Measurements from ENCODE around the gene RAPGEF6.

Gene RAPGEF6

DNA sequence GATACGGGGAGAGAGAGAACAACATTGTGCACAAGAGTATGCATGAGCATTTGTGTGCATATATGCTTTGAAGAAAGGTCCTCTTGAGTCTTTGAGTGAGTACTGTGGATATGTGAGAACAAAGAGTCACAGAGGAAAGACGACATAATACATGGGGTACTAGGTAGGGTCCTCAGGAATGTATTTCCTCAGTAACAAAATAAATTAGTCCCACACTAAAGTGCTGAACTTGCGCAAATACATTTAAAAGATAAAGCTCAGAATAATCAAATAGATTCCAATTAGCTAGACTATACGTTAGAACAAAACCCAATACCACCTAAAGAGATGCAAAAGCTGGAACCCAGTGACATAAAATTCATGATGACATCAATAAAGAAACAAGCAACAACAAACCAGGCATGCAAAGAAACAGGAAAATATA is 70.8 kb downstream of the RAPGEF6 start:
- no peak overlapping the region for H3K27ac ChIP-seq
- no peak for DNase-seq

DNA sequence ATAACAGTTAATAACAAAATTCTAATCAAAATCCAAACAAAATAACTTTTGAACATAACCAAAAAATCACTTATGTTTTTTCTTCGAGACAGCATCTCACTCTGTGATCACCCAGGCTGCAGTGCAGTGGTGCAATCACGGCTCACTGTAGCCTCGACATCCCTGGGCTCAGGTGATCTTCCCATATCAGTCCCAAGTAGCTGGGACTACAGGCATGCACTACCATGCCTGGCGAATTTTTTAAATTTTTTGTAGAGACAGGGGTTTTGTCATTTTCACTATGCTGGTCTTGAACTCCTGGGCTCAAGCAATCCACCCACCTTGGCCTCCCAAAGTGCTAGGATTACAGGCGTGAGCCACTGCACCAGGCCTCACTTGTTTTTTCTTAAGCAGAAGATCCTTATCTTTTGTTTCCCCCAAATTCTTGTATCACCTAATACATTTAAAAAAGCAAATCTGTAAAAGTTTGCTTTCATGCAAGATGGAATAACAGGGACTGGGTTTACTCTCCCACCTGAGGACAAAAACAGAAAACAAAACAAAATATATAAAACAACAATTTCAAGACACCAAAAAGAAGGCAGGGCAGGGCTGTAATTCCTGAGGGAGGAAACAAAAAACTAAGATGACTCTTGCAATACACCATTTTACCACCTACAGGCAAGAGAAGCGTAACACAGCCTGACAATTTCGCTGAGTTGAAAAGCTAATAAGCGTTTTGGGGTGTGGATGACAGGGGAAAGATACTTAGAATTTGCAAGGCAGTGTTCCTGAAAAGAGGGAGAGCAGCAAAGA is 71.4 kb downstream of the RAPGEF6 start:
- H3K27ac ChIP-seq, result no peak overlapping the region
- peaks cover 11% of the 10 kb centered on the region for H3K36me3 ChIP-seq
- H3K9me3 ChIP-seq (ENCODE audit: severe bottlenecking), result no peaks in the 10 kb centered on the region
- DNase-seq, result no peak
- TF ChIP-seq, protein P1, sequence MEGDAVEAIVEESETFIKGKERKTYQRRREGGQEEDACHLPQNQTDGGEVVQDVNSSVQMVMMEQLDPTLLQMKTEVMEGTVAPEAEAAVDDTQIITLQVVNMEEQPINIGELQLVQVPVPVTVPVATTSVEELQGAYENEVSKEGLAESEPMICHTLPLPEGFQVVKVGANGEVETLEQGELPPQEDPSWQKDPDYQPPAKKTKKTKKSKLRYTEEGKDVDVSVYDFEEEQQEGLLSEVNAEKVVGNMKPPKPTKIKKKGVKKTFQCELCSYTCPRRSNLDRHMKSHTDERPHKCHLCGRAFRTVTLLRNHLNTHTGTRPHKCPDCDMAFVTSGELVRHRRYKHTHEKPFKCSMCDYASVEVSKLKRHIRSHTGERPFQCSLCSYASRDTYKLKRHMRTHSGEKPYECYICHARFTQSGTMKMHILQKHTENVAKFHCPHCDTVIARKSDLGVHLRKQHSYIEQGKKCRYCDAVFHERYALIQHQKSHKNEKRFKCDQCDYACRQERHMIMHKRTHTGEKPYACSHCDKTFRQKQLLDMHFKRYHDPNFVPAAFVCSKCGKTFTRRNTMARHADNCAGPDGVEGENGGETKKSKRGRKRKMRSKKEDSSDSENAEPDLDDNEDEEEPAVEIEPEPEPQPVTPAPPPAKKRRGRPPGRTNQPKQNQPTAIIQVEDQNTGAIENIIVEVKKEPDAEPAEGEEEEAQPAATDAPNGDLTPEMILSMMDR (IDR thresholded peaks at IDR 0.05; ENCODE audit: low read depth, low read length), result no peak
- no peak overlapping the region for H3K4me3 ChIP-seq (ENCODE audit: low read depth, low read length)
- no peaks in the 10 kb centered on the region for H3K27me3 ChIP-seq (ENCODE audit: insufficient read depth, low read depth, severe bottlenecking)

More for the DNA sequence above, 70.8 kb downstream of the RAPGEF6 start:
- TF ChIP-seq, protein P1 (IDR thresholded peaks at IDR 0.05; ENCODE audit: low read depth, low read length), result no peak
- peaks cover 5% of the 10 kb centered on the region for H3K36me3 ChIP-seq
- H3K27me3 ChIP-seq (ENCODE audit: insufficient read depth, low read depth, severe bottlenecking), result no peaks in the 10 kb centered on the region
- no peak overlapping the region for H3K4me3 ChIP-seq (ENCODE audit: low read depth, low read length)
- no peaks in the 10 kb centered on the region for H3K9me3 ChIP-seq (ENCODE audit: severe bottlenecking)

DNA sequence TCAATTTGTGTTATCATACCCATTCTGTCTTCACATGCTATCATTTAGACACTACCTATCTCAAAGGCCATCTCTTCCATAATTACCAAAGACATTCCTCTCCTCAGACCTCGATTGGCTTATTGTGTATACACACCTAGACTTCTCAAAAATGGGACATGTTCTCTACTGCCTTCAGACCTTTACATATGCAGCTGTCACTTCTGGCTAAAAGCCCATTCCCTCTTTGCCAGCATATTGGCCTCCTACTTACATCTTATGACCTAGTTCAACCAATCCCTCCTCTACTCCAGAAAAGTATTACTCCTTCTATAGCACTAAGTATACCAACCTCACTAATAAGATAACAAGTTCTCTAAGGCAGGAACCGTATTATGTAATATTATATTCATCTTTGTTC is 84.4 kb downstream of the RAPGEF6 start:
- no peaks in the 10 kb centered on the region for H3K27me3 ChIP-seq (ENCODE audit: insufficient read depth, low read depth, severe bottlenecking)
- no peak overlapping the region for H3K4me3 ChIP-seq (ENCODE audit: low read depth, low read length)
- TF ChIP-seq, protein P1 (IDR thresholded peaks at IDR 0.05; ENCODE audit: low read depth, low read length), result no peak
- H3K9me3 ChIP-seq (ENCODE audit: severe bottlenecking), result no peaks in the 10 kb centered on the region
- peaks cover 3% of the 10 kb centered on the region; the same call in 1 of the 2 replicates for H3K36me3 ChIP-seq
- no peak overlapping the region for H3K27ac ChIP-seq
- DNase-seq, result no peak

DNA sequence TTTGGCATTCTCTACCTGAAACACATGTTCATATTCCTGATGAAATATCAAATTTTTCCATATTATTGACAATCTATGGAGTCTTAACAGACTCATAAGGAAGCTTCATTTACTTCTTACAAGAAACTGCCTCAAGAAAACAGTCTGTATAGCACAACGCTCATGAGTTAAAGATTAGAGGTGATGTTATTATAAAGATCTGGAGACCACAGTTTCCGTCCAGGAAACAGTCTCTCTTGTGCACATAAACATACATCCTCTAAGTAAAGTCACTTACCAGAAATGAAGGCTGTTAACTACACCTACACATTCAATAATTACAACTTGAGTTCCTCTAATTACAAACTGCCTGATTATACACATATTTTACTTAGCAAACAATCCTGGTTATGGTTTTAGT is 86.9 kb downstream of the RAPGEF6 start:
- no peak overlapping the region for H3K27ac ChIP-seq
- peaks cover 5% of the 10 kb centered on the region for H3K36me3 ChIP-seq
- no peak overlapping the region for H3K4me3 ChIP-seq (ENCODE audit: low read depth, low read length)
- no peaks in the 10 kb centered on the region for H3K9me3 ChIP-seq (ENCODE audit: severe bottlenecking)
- no peak for DNase-seq
- no peaks in the 10 kb centered on the region for H3K27me3 ChIP-seq (ENCODE audit: insufficient read depth, low read depth, severe bottlenecking)
- TF ChIP-seq, protein P1 (IDR thresholded peaks at IDR 0.05; ENCODE audit: low read depth, low read length), result no peak

DNA sequence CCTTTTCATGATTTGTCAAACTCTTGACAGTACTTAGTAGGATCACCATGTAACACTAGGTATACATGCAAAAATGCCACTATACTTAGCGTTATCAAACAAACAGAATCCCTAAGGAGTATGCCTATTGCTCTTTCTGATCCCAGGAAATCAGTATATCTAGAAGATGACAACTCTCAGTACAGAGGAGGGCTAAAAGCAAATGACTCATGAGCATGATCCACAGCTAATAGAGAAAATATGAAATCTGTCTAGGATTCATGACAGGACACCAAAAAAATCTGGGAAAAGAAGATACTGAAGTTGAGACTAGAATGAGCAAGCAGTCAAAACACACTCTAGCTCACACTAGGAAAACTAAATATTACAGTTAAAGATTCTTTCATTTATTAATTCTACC is 89.2 kb downstream of the RAPGEF6 start:
- no peak overlapping the region for H3K27ac ChIP-seq
- H3K36me3 ChIP-seq, result peaks cover 5% of the 10 kb centered on the region
- DNase-seq, result no peak
- no peak overlapping the region for H3K4me3 ChIP-seq (ENCODE audit: low read depth, low read length)
- H3K9me3 ChIP-seq (ENCODE audit: severe bottlenecking), result no peaks in the 10 kb centered on the region
- TF ChIP-seq, protein P1 (IDR thresholded peaks at IDR 0.05; ENCODE audit: low read depth, low read length), result no peak
- no peaks in the 10 kb centered on the region for H3K27me3 ChIP-seq (ENCODE audit: insufficient read depth, low read depth, severe bottlenecking)

- Histone ChIP-seq H3K27me3 (ENCODE audit: insufficient read depth, low read depth, severe bottlenecking) (no peaks in the 10 kb centered on the region), H3K27ac (no peak overlapping the region), H3K36me3 (peaks cover 5% of the 10 kb centered on the region), H3K4me3 (ENCODE audit: low read depth, low read length) (no peak overlapping the region), H3K9me3 (ENCODE audit: severe bottlenecking) (no peaks in the 10 kb centered on the region)
- no peak for DNase-seq
- TF ChIP-seq, protein P1 (IDR thresholded peaks at IDR 0.05; ENCODE audit: low read depth, low read length), result no peak
These were observed 92.3 kb downstream of the RAPGEF6 start for GRCh38 chr5:131542723-131543122.

Measured in WERI-Rb-1 (cell line).